Activated gamma-delta T cell treated with anti-CD3 and anti-CD28 coated beads, Interleukin-2, amount 50 U/mL, for 16 hours (primary cell): Measurements from ENCODE around the gene GATAD2B.

ENCODE experiments used
- DNase-seq: peaks from one replicate; pipeline ENCODE4 v3.0.0-alpha.2; 2020; ENCODE audit warnings: low read depth

The GATAD2B gene

DNA sequence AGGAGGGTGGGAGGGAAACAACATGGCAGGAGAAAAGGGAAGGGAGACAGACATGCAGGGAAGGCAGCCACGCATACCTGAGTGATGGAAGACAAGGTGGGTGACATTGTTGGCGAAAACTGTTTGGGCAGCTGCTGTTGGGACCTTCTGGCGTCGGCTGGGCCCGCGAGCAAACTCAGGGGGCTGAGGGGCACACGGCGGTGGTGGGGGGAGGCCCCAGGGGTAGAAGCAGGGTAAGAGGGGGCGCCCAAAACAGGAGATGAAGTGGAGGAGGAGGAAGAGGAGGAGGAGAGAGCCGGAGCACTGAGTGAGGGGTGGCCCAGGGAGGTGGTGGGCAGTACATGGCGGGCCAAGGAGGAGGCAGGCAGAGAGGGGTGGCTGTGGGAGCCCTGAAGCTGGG, 28.4 kb upstream of the GATAD2B start:
- no peak for DNase-seq

DNA sequence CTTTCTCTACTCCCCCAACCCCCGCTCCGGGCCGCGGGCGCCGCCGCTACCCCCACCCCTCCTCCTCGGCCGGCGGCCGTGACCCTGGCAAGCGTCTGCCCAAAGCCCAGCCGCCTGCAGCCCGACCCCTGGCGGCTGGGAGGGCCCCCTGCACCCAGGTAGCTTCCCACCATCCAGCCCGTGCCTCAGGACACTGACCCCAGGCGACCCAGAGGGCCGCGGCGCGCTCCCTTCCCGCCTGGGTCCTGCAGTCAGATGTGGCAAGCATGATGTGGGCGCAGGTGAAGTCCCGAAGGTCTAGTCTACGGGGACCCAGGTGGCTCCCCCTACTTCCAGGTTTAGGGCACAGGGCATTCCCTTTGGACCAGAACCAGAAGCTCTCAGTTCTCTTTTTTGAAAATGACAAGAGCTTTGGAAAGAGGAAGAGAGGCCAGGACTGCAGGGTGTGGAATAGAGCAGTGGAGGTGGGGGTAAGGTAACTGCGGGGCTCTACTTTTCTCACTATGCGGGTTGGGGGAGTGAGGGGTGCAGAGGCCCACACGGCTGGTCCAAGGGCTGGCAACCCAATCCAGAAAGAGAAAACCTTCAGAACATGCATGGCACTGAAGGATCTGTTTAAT, 24.0 kb upstream of the GATAD2B start, which contains the start of gene DENND4B:
DENND4B (minus strand) TSS at position 97 of the 620 bp plus-strand sequence. CDS start 2,344 bp downstream, outside the sequence.
- peak; percentile 67 for DNase-seq

DNA sequence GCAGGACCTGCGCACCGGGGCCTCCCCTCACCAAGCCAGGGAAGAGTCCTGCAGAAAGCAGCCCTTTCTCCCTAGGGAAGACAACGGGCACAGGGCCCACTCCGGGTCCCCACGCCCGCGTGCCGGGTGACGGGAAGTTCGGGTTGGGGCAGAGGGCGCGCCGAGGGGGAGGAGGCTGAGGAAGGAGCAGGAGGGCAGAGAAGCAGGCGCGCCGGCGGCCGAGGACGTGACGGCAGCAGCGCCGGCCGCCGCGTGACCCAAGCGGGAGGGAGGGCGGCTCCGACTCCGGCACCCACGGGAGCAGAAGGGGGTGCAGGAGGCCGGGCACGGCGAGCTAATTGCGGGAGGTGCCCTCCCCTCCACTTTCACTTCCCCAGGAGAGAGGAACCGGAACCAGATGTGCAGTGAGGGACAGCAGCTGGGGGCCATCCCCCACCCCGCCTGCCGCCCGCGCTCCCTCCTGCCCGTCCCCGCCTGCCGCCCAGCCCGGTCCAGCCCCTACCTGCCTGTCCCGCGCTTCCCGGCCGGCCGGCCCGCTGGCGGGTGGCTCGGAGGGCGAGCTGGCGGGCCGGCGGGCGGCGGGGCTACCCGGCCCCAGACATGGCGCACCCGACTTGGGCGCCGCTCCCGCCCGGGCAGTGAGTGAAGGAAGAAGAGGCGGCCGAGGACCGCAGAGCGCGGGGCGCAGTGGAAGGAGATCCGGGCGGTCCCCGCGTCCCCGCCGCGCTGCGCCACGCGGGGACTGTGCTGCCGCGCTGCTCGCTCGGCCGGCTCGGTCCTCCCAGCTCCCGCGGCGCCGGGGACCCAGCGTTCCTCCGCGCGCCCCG, 23.2 kb upstream of the GATAD2B start:
- DNase-seq = peak; percentile 46

DNA sequence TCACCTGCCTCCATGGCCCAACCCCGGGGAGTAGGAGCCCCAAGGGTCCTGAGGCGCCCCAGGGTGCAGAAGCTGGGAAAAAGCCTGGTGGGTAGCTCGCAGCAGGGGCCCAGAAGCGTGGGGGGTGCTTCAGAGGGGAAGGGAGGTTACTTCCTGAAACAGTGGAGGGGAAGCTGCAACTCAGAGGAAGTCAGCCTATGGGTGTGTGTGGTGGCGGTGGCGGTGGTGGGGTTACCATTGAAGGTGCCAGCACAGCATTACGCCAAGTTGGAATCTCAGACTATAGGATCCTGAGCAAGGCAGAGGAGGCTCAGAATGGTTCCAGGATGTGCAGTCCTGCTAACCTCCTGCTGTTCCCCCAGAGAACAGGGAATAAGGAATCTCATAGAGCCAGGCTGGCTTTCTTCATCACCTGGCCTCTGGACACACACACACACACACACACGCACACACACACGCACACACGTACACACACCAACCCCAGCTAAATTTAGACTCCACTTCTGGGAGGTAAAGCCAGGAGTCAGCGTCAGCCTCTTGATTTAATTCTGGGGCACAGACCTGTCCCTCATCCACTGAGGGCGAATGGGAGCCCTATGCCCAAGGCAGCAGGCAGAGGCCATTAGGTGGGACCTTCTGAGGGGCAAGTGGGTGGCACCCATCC, 22.5 kb upstream of the GATAD2B start:
- DNase-seq = peak; percentile 72

DNA sequence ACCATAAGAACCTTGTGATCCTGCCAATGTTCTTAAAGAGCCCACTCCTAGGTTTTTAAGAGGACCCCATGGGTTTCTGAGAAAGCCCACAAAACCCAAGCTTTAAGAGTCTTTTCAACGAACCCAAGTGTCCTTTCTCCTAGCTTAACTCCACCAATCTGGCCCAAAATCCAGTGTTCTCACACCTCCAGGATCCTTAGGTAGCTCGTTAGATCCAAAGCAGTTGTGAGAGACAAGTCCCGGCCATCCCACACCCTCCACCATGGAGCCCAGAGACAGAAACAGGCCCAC, 22.0 kb upstream of the GATAD2B start:
- DNase-seq = no peak

DNA sequence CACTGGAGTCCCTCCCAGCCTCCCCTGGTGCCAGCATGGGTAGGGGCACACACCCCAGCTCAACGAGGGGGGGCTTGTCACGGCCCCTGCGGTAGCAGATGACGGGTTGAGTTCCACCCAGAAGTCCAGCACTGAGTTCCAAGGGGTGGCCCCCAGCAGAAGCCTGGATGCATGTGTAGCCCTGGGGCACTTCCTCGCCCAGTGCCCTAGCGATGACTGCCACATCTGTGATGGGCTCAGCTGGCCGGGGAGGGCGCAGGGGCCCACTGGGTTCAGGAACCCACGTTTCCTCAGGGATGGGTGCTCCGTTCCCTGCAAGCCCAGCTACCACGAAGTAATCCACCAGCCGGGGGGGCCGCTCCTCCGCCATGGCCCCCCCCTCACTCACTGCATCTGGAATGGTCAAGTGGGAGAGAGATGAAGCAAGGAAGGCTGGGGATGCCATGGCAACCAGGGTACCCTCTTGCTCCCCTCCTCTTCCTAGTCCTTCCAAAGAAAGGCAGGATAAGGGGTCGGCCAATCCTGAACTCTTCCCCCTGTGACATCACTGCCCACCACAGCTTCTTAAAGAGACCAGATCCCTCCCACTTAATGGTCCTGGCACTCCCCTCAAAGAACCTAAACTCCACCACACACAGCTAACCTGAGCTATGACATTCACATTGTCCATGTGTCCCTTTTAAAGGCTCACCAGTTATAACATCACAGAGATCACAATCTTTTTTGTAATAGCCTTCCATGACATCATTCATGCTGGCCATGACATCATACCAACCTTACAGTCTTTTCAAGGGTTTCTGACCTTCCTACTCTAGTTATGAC, 21.4 kb upstream of the GATAD2B start:
- DNase-seq = no peak

DNA sequence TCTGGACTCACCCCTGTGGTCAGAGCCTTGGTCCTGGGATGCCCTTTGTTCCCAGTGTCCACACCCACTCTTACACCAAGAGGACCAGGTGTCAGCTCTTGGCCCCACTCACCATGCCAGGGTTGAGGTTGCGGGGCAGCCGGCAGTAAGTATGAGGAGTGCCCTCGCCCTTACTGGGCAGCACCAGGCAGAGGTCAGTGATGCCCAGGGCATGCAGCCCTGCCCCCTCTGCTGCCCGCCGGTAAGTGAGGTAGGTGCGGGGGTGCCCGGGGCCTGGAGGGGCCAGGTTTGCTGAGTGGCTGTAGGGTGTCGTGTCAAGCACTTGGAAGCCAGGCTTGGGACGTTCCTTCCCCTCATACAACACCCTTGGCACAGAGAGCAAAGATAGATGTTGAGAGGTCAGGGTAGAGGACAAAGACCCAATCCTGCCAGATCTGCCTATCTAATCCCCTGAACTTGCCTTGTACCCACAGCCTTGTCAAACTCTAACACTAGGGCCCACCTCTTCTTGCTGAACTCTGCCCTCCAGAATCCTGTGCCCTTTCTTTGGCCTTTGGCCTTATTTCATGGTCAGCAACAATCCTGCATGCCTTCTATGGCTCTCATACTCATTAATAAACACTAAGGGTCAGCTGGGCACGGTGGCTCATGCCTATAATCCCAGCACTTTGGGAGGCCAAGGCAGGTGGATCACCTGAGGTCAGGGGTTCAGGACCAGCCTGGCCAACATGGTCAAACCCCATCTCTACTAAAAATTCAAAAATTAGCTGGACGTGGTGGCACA, 20.2 kb upstream of the GATAD2B start:
- no peak for DNase-seq

DNA sequence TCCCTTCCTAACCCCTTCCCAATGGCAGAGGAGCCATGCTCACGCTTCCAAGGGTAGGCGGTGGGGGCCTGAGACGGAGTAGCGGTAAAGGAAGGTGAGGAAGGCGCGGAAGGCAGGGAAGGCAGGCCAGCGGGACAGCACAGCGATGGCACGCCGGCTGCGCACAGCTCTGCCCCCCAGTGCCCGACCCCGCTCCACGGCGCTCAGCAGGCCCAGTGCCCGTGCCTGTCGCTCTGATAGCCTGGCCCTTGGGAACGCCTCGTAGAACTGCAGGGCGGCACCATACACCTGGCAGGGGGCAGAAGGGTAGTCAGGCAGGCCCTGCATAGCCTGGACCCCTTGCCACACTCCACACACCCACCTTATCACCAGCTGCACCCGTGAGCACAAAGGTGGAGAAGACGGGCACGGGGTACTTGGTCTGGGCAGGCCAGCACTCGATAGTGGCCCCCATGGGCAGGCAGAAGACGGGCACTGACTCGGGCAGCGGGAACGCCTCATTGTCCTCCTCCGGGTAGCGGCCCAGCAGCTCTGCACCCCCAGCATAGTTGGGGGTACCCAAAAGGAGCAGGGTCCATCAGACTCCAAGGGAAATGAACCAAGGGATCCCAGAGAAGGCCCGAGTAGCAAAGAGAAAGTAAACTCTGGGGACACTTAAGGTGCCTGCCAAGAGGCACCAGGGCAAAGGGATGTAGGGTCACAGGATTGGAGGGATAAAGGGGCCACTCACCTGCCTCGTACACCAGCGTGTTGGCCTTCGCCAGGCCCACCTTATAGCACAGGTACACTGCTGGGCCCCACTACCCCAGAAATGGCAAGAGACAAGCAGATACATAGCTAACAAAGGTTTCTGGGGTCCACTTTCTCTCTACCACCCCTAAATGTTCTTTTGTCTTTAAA, 19.3 kb upstream of the GATAD2B start:
- no peak for DNase-seq

DNA sequence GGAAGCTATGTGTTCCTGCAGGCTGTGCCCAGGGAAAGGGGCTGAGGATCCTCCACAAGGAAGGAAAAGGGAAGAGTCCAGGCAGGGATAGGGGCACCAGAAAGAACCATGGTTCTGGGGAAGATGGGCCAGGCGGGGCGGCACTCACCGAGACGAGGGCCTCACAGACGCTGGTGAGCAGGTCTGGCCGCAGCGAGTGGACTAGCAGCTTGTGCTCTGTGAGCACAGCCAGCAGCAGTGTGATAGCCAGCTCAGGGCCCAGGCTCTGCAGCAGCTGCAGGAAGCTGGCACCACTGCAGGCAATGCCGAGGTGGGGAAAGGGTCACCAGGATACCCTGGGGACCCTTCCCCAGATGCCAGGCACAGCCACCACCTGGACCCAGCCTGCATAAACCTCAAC, 18.0 kb upstream of the GATAD2B start:
- no peak for DNase-seq

DNA sequence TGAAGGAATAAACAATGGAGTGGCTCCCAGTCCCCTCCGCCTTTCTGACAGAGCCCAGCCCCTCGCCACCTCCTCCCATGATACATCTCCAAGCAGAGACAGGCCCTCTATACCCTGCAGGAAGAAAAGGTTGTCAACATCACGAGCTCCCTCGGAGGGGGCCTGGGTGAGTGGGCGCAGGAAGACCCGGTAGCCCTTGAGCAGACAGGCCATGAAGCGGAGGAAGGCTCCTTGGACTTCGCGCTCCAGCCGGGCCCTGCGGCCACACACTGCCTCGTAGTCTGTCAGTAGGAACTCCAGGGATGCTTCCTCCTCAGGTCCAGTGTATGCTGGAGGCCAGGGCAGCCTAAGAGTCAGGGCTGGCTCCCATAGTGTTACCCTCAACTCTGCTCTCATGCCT, 16.7 kb upstream of the GATAD2B start:
- DNase-seq = no peak

DNA sequence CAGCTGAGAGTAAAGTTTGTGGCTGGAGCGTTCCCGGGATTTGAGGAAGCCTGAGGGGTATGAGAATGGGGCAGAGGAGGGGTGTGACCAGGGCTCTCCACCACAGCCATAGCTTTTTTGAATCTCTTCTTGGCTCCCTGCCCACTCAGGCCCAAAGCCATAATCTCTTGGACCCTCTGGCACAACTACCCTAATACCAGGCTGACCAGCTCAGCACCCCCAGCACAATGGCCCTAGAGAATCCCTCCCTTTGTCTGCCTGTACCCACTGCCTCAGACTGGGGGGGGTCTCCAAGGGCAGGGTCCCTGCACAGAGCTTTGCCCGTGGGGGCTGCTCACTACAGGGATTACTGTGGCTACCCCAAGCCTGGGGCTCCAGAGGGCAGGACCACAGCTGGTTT, 16.2 kb upstream of the GATAD2B start:
- DNase-seq = no peak

DNA sequence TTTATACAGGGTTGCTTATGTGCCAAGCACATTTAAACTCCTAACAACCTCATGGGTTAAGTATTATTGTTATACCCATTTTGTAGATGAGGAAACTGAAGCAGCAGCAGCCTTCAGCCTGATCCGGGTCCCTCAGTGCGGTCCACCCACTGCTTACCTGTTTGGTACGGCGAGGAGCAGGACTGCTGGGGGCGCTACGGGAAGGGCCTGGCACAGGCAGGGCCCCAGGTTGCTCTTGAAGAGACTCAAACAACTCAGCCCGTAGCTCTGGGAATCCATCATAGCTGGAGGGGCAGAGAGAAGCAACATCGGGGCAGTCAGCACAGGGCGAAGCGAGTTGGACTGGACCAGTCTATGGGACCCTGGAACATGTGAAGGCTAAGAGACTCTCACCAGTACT, 14.6 kb upstream of the GATAD2B start:
- DNase-seq = no peak

DNA sequence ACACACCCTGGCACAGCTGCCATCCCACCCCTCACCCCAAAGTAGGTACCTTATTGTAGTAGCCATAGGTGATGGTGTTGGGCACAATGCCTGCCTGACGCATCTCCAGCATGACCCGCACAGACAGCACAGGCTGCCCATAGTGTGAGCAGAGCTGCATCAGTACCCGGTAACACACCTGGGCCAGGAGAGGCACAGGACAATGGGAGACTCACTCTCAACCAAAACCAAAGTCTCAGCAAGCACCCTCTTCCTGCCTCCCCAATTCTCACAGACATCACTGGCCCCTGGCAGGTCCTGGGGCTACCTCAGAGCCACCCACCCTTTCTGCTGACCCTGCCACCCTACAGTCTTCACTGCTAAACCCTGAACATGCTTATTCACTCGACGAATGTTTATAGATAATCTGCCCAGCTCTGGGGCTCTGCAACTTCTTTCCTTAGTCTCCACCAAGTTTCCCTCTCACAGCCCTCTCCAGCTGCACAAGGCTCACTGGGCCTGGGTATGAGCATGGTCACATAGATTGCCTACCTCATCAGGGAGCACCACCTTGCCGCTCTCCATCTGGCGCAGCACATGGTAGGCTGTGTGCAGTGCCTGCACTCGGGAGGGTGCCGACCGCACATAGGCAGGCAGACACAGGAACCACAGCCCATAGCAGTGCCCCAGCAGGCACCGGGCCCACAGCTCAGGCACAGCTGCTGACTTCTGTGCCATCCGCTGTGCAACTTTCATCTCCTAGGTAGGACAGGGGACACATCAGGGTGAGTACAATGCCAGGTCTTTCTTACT, 13.4 kb upstream of the GATAD2B start:
- no peak for DNase-seq

DNA sequence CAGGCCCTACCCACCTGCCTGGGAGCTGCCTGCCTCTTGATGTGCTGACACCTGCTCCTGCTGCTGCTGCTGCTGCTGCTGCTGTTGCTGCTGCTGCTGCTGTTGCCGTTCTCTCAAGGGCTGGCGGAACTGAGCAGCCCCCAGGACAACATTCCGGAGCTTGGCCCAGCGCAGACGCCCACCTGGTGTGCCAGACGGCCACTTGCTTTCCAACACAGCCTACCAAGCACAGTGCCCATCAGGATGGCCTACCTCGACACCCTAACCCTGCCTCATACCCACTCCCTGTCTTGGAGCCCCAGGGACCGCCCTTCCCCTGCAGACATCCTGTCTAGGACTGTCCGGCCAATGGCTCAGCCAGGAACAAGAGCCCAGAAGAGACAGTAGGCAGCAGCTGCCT, 12.0 kb upstream of the GATAD2B start:
- no peak for DNase-seq

DNA sequence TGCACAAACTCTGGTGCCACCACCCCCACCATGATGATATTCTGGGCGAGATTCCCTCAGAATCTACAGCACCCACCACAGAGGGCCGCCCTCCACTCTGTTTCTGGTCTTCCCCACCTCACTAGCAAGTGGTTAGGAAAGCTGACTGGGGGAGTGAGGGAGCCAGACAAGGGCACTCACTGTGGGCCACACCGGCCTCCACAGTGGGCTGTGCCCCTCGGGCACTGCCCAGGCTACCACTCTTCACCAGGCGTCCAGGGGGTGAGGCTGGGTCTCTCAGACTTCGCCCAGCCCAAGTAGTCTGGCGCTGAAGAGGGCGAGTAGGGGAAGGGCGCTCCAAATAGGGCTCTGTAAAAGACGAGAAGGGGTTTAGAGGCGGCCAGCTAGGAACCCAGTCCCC, 11.2 kb upstream of the GATAD2B start:
- no peak for DNase-seq

DNA sequence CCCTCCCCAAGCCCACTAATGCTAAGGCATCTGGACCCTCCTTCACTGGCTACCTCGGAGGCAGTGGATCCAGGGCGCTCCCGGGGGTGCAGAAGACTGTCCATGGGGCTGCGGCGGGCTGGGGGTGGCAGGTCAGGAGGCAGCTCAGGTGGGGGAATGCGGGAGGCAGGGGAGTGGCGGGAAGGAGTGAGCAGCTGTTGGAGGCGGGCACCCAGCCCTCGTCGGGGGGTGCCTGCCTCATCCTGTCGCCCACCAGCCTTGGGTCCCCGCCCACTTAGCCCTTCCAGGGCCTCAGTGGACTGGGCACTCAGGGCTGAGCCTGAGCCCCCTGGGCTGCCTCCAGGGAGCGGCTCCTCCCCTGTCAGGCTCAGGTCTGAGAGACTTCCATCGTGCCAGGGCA, 10.7 kb upstream of the GATAD2B start:
- DNase-seq = no peak

DNA sequence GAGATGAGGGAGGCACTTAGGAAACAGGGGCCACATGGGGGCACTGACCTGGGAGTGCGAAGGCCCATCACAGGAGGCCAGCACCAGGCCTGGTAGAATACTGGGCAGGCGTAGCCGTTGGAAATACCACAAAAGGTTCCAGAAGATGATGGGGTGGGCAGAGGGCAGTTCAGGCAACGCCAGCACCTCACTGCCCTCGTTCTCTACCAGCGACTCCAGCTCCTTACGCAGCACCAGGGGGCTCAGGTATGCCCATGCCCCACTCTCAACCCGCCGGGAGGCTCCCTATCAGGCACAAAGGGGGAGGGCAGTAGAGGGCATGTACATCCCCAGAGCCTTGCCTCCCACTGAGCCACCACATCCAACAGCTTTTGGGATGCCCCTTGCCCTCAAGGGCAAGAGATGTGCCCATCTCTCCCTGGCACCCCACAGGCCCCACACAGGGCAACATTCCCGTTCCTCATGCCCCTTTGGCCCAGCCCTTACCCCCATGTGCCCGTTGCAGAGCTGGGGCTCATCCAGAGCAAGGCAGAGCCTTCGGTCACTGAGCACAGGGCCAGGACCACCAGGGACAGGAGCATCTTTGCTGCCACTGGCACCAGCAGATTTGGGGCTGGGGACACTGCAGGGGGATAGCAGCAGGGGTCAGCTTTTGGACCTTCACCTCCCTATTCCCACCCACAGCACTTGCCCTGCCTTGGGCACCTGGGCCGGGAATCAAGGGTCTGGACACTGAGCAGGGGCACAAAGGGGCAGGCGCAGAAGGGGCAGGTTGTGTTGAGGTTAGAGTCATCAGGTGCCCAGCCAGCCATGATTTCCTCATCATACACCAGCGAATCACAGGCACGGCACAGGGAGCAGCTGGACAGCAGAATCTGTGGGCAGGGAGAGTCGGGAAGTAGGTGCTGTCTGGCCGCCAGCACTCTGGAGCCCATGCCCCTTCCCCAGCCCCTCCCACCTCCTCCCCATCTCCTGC, 9.7 kb upstream of the GATAD2B start:
- DNase-seq = no peak
